Kidney (tissue), 14 donors: ENCODE measurements around the gene NPAS3. TPM values are rescaled to one million over a fixed set of nuclear protein-coding genes. Genes with fewer than 3 reads are reported as not detected.

ENCODE experiments used
- DNase-seq, 5 donors: peaks; one replicate each; pipeline ENCODE4 v3.0.0-alpha.2; 2013 to 2020
- FAIRE-seq: peaks from 2 replicates; lab custom pipeline; 2012; peaks lifted over from hg19 to GRCh38; lab: Jason Lieb, UNC
- H3K27ac ChIP-seq, 2 donors: one replicate each; pipeline ENCODE4 v1.7.0; 2013; ENCODE audit warnings: low read depth in 2 of 2, low read length in 2 of 2, inconsistent platforms in 1 of 2
- H3K27me3 ChIP-seq: one replicate; pipeline ENCODE4 v1.7.1; 2013; ENCODE audit warnings: low read length, inconsistent platforms; ENCODE audit not compliant: control insufficient read depth, insufficient read depth
- H3K36me3 ChIP-seq, 3 donors: one replicate each; pipeline versions ENCODE4 v1.7.0 to v1.7.1; 2013; ENCODE audit warnings: low read length in 3 of 3, control low read depth in 1 of 3, inconsistent platforms in 1 of 3; ENCODE audit not compliant: insufficient read depth in 3 of 3, control insufficient read depth in 2 of 3
- H3K4me1 ChIP-seq, 3 donors: one replicate each; pipeline versions ENCODE4 v1.7.0 to v1.7.1; 2013; ENCODE audit warnings: low read length in 3 of 3, inconsistent platforms in 1 of 3, low read depth in 1 of 3; ENCODE audit not compliant: control insufficient read depth in 2 of 3, insufficient read depth in 2 of 3
- H3K4me3 ChIP-seq, 3 donors: one replicate each; pipeline versions ENCODE4 v1.7.0 to v1.8.1; 2013; ENCODE audit warnings: low read length in 3 of 3, control low read depth in 1 of 3, inconsistent platforms in 1 of 3
- H3K9ac ChIP-seq, 3 donors: one replicate each; pipeline versions ENCODE4 v1.7.0 to v1.7.1; 2013; ENCODE audit warnings: low read length in 3 of 3, control low read depth in 1 of 3, inconsistent platforms in 1 of 3
- H3K9me3 ChIP-seq, 3 donors: one replicate each; pipeline versions ENCODE4 v1.7.0 to v1.7.1; 2013; ENCODE audit warnings: low read length in 3 of 3, control low read depth in 1 of 3, inconsistent platforms in 1 of 3; ENCODE audit not compliant: control insufficient read depth in 2 of 3, insufficient read depth in 1 of 3
- intact Hi-C: fragments of 100-400 bp; cut with DNase I; formaldehyde crosslinking; loops from one replicate; pipeline ENCODE4 v1.11.1; 2022
- polyA plus RNA-seq: library from polyadenylated mRNA; stranded (reverse); fragments of 350-450 nt; fragmentation: Illumina TruSeq; extraction: RNeasy Lipid Tissue Mini Kit (QIAGEN cat#74804); gene quantifications from one replicate; pipeline ENCODE4 v1.2.3, GENCODE V29; 2014; ENCODE audit warnings: low read depth, low replicate concordance; ENCODE audit not compliant: insufficient read depth
- total RNA-seq: library from RNA; stranded (reverse); fragmentation: NEBNext Ultra II Directional; extraction: Animal tissue kit (Norgen Biotek cat#: 25700); gene quantifications from one replicate; pipeline ENCODE4 v1.2.1, GENCODE V29; 2021
- TF ChIP-seq, protein P1 (sequence below): IDR thresholded peaks from 3 replicates; pipeline ENCODE4 v1.5.1; 2012; ENCODE audit warnings: mild to moderate bottlenecking, moderate library complexity, borderline replicate concordance; ENCODE audit not compliant: insufficient read depth; ENCODE audit errors: extremely low read depth
- donor health status: control.
- donor health status: control.
- donor health status: control.
- donor health status: control.
- donor health status: control.
- donor health status: DM: yes; HTN: yes; CAD: no.
- donor health status: Normal renal cell carcinoma (clear cell type).

The NPAS3 gene
- total and polyA plus RNA-seq, 2 donors from 2014 or later: 0.82 to 5.0 TPM

DNA sequence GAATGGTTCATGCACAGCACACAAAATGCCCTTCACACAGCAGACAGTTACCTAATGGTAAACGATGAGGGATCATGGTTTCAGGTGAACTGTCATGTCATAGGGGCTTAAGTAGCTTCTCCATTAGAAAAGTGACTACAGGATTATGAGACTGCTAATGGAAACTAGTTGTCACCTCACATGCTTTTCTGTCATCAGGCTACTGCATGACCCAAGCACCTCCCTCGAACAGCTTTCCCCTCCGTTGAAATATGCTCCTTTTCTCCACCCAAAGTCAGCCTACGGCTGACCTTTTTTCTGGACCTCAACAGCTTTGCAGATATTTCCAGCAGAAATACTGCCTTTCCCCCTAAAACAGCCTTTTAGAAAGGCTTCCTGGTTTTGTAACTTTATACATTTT, 544.9 kb downstream of the NPAS3 start:
- H3K4me3 ChIP-seq: no peak overlapping the region
- H3K27ac ChIP-seq: no peak overlapping the region
- no peak for DNase-seq
- H3K36me3 ChIP-seq: no peaks in the 10 kb centered on the region
- FAIRE-seq: no peak
- H3K27me3 ChIP-seq: no peaks in the 10 kb centered on the region
- no peak overlapping the region for H3K9ac ChIP-seq
- TF ChIP-seq, protein P1, sequence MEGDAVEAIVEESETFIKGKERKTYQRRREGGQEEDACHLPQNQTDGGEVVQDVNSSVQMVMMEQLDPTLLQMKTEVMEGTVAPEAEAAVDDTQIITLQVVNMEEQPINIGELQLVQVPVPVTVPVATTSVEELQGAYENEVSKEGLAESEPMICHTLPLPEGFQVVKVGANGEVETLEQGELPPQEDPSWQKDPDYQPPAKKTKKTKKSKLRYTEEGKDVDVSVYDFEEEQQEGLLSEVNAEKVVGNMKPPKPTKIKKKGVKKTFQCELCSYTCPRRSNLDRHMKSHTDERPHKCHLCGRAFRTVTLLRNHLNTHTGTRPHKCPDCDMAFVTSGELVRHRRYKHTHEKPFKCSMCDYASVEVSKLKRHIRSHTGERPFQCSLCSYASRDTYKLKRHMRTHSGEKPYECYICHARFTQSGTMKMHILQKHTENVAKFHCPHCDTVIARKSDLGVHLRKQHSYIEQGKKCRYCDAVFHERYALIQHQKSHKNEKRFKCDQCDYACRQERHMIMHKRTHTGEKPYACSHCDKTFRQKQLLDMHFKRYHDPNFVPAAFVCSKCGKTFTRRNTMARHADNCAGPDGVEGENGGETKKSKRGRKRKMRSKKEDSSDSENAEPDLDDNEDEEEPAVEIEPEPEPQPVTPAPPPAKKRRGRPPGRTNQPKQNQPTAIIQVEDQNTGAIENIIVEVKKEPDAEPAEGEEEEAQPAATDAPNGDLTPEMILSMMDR: no peak
- no peaks in the 10 kb centered on the region for H3K9me3 ChIP-seq
- intact Hi-C loops: no loop called here
- H3K4me1 ChIP-seq: peaks cover 0 to 2% (median 0%) of the 10 kb centered on the region in 3 donors

DNA sequence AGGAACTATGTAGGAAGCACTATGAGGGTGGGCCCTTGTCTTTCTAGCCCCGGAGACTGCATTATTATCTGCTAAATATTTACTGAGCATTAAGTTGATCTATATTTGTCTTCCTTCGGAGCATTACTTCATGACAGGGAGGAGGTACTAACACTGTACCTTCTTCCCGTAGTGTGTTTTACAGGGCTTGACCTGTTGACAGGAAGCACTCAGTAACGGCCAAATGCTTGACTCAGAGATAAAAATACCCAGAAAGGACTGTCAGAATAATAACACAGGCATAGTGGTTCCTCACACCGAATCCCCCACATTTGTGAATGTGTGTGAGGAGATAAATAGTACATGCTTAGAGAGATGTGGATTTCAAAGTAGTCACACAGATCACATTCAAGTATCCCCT, 545.6 kb downstream of the NPAS3 start:
- no peak overlapping the region for H3K4me3 ChIP-seq
- H3K9me3 ChIP-seq: no peaks in the 10 kb centered on the region

DNA sequence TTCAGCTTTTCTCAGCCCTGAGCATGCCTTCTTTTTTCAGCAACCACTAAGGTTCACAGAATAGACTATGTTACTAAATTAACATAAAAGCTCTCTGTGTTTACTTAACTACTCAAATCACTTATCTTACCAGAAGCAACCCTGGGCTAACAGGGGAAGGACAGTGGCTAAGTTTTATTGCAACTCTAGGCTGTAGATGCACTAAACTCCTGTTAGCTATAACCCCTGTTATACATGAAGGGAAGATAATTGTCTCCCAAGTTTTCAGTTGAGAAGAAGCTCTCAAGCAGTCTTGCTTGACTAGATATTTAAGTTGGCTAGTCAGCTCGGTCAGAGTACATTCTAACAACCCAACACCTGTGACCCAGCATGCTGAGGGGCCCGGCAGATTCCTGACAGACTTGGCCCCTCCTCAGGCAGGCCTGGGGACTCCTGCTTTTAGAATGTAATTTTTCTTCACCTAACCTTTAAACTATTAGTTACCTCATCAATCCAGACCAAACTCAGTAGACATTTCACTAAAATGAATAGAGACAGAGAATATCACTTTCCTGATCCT, 547.7 kb downstream of the NPAS3 start:
- TF ChIP-seq, protein P1: no peak
- no peaks in the 10 kb centered on the region for H3K27me3 ChIP-seq
- FAIRE-seq (no peak), DNase-seq (peak in 3 of 5 donors; percentile 30 to 52 (median 50))
- no peaks in the 10 kb centered on the region for H3K36me3 ChIP-seq
- intact Hi-C loops: no loop called here
- no peak overlapping the region for H3K27ac ChIP-seq
- no peak overlapping the region for H3K4me3 ChIP-seq
- no peak overlapping the region for H3K9ac ChIP-seq
- H3K4me1 ChIP-seq: peaks cover 0 to 2% (median 0%) of the 10 kb centered on the region in 3 donors
- no peaks in the 10 kb centered on the region for H3K9me3 ChIP-seq

More for the DNA sequence above, 545.6 kb downstream of the NPAS3 start:
- TF ChIP-seq, protein P1: no peak
- FAIRE-seq (no peak), DNase-seq (peak in 1 of 5 donors; percentile 20)
- H3K4me1 ChIP-seq: peaks cover 0 to 2% (median 0%) of the 10 kb centered on the region in 3 donors
- intact Hi-C loops: no loop called here
- H3K27ac ChIP-seq: no peak overlapping the region
- no peaks in the 10 kb centered on the region for H3K36me3 ChIP-seq
- H3K9ac ChIP-seq: no peak overlapping the region
- H3K27me3 ChIP-seq: no peaks in the 10 kb centered on the region

DNA sequence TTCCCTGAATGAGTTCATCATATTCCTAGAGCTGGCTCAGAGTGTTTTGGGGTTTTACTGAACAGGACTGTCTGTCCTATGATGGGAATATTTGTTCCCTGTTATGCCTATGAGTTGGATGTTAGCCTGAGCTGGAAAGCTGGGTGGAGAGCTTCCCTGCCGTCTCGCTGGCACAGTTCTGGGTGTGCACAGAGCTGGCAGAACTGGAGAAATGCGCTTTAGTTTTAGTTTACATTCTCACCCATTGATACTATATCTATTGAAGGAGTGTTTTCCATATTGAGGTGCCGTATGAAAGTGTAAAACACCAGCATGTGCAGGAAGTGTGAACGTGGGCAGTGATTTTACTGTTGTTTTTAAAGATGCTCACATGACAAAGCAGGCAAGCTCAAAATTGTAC, 549.9 kb downstream of the NPAS3 start:
- intact Hi-C loops: no loop called here
- FAIRE-seq (no peak), DNase-seq (no peak)
- no peaks in the 10 kb centered on the region for H3K9me3 ChIP-seq
- no peak overlapping the region for H3K27ac ChIP-seq
- no peak overlapping the region for H3K9ac ChIP-seq
- TF ChIP-seq, protein P1: no peak
- H3K27me3 ChIP-seq: peaks cover 2% of the 10 kb centered on the region
- no peaks in the 10 kb centered on the region for H3K36me3 ChIP-seq
- H3K4me3 ChIP-seq: no peak overlapping the region
- peaks cover 0 to 2% (median 0%) of the 10 kb centered on the region in 3 donors for H3K4me1 ChIP-seq
